Stimulated activated CD4-positive, alpha-beta T cell treated with anti-CD3 and anti-CD28 coated beads, Interleukin-4, amount 100 ng/mL, for 4 hours (primary cell): ENCODE measurements around the gene SESN3.
"Not testable (repeated sequence)": the region's sequence is repeated elsewhere in the genome, so short reads cannot be mapped to it uniquely, and the experiment has no call there.

Experiments used
- DNase-seq, 2 experiments: peaks; one replicate each; pipeline ENCODE4 v3.0.0-alpha.2; 2020

SESN3 gene

GRCh38 chr11:95218149-95218548 lies 12.9 kb downstream of the SESN3 start:
- DNase-seq = no peak

DNA sequence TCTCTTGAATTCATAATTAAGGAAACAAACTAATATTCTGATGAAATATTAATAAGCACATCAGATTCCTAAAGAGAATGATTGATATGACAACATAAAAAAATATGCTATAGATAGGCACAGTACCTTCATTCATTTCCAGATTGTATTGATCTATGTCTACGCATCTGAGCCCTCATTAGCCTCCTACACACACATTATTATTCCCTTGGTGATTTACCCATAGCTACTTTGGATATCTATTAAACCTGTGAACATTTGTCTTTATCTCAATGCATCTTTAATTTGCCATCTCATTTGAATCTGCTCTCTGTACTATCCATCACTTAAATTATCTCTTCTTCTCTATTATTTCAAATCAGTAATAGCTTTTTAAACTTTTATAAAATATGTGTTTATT lies 18.4 kb downstream of the SESN3 start:
- no peak for DNase-seq

DNA sequence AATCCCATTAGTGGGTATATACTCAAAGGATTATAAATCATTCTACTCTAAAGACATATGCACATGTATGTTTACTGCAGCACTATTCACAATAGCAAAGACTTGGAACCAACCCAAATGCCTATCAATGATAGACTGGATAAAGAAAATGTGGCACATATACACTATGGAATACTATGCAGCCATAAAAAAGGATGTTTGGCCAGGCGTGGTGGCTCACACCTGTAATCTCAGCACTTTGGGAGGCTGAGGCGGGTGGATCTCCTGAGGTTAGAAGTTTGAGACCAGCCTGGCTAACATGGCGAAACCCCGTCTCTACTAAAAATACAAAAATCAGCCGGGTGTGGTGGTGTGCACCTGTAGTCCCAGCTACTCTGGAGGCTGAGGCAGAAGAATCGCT lies 21.5 kb downstream of the SESN3 start:
- DNase-seq = not testable (repeated sequence)

- DNase-seq = no peak
Measured at GRCh38 chr11:95200781-95201457, 30.1 kb downstream of the SESN3 start.

DNA sequence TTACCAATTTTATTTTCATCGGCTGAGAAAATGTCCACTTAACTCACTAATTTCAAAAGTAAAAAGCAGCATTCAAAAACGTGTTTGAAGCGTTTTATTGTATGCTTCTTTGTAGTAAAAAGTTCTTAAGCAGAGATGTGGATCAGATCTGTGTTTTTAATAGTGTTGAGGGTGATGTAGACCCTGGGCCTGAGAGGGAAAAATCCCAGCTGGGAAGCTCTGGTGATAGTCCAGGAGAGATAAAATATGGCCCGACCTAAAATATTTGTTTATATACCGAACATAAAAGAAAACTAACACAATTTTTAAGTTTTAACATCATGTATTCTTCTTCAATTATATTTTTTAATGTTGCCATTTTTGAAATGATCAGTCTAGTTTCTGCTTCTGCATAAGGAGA lies 35.2 kb downstream of the SESN3 start:
- DNase-seq = no peak

GRCh38 chr11:95193541-95193940 lies 37.5 kb downstream of the SESN3 start:
- DNase-seq = no peak

- no peak for DNase-seq
Measured at GRCh38 chr11:95192717-95193116, 38.3 kb downstream of the SESN3 start.

- DNase-seq = no peak
Measured at GRCh38 chr11:95187723-95188122, 43.3 kb downstream of the SESN3 start.

DNA sequence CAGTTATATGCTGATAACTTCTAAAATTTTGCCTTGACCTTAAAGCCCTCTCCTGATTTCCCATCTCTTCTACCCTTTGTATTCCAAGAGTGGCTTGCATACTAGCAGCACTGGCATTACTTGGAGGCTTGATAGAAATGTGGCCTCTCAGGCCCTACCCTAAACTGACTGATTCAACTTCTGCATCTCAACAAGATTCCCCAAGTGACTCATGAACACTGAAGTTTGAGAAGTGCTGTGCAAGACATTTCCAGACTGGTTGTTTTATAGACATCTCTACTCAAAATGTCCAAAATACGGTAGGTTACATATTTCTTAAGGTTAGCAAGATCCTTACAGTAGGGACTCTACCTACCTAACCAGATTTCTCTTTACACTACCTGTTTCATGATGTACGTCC lies 48.6 kb downstream of the SESN3 start:
- no peak for DNase-seq

DNA sequence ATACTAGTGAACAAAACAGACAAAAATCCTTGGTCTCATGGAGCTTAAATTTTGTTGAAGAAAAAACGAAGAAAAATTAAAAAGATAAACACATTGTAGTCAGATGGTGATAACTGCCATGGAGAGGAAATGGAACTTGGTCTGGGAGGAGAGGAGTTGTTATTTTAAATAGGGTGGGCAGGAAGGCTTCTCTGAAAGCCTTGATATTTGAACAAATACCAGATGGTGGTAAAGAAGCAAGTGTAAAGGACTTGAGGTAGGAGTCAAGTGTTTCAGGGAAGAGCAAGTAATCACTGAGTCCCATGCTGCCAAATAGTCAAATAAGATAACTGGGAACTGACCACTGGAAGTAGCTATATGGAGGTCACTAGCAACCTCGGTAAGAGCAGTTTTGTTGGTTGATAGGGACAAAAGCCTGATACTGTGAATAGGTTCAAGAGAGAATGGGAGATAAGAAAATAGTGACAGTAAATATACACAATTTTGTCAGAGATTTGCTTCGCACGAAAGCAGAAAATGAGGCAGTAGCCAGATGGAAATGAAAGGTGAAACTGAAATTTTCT lies 55.1 kb downstream of the SESN3 start:
- DNase-seq = no peak

DNA sequence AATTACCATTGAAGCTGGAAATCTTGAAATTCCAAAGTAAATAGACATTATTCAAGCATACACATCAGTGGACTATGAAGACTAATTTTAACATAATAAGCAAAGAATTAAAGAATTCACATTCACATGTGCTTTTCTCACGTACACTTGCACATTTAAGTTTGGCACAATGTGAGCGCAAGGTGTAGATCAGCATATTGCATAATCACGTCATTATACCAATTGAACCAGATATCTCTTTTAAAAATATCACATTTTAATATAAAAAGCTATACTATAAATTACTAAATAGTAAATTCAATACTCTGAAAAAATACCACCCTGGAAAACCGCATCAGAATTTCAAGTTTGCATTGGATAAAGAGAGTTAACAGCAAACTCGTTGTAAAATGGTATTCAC lies 60.7 kb downstream of the SESN3 start:
- no peak for DNase-seq

GRCh38 chr11:95166781-95167180 lies 64.2 kb downstream of the SESN3 start:
- DNase-seq = no peak

- no peak for DNase-seq
Measured at GRCh38 chr11:95165638-95166037, 65.4 kb downstream of the SESN3 start.

GRCh38 chr11:95163106-95163505 lies 67.9 kb downstream of the SESN3 start:
- DNase-seq = no peak

GRCh38 chr11:95161248-95161647 lies 69.8 kb downstream of the SESN3 start:
- DNase-seq = no peak

GRCh38 chr11:95157824-95158223 lies 73.2 kb downstream of the SESN3 start:
- DNase-seq = no peak

DNA sequence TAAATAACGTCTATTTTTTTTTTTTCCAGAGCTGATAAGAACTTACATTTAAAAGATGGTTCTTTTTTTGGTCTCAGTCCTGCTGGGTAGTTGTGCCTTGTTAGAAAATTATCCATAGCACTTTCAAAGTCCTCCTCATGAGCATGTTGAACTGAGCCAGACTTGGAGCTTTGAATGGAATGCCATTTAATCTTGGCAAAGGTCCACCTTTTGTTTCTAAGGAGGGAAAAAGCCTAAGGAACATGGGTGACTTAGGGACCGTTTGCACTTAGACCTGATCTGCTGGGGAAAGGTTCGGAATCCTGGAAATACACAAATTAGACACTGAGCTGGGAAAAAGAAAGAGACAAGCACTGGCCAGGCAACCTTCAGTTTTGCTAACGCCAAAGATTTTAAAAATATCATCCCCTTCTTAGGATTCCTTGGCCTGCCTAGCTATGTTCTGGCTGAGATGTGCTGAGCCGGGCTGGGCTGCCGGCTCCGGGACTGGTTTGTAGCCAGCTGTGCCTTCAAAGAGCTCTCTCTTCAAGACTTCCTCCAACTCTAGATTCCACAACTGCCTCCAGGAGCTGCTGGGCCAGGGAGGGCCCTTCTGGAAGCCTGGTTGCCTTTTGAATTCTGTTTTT lies 74.0 kb downstream of the SESN3 start:
- DNase-seq = no peak

GRCh38 chr11:95156133-95156721 lies 74.8 kb downstream of the SESN3 start:
- no peak for DNase-seq

DNA sequence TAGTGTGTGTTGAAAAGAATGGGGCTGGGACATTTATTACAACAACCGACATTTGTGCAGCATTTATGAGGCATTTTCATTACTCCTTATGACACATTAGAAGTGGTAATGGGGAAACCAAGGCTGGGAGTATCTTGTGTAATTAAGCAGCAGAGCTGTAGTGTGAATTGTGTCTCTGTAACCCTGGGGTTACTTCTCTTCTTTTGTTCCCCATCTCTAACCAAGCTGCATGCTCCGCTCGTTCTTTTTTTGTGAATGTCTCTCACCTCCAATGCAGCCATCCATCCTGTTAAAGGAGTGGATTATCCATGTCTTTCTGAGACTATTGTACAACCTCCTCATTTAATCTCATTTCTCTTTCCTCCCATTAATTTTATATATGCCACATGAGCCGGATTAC lies 75.6 kb downstream of the SESN3 start:
- no peak for DNase-seq

GRCh38 chr11:95154514-95154913 lies 76.5 kb downstream of the SESN3 start:
- DNase-seq = peak; percentile 43 to 62

DNA sequence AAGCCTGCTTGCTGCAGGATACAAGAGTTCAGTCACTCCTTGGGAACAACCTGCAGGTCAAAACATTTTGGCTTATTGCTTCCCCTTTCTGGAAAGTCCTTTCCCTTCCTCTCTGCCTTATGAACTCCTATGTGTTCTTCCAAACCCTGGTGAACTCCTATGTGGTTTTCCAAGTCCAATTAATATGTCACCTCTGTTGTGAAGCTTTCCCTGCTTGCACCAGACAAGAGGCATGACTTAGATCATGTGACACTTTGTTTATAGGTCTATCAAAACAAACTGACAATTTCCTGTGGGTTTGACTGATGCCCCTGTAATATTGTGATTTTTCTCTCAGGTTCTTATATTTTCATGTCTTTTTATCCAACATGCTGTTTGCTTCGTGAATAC lies 77.2 kb downstream of the SESN3 start:
- no peak for DNase-seq

GRCh38 chr11:95152876-95153856 lies 77.8 kb downstream of the SESN3 start:
- DNase-seq = no peak
